ENCODE results near the gene HOXA3.
A peak's percentile ranks its signal among the peaks of the same experiment; 100 is the strongest.

HOXA3 gene

GRCh38 chr7:27193335-27194001, 41.1 kb upstream of the HOXA3 start:
- peaks cover 62 to 78% of the 10 kb centered on the region in 2 donors for H3K27me3 Mint-ChIP-seq
- ATAC-seq (replicated peaks) (no peak), DNase-seq (no peak)
- peaks cover 2% of the 10 kb centered on the region in 2 donors for H3K36me3 Mint-ChIP-seq
- H3K27ac Mint-ChIP-seq = peak overlapping the region; percentile 31
- no peaks in the 10 kb centered on the region for H3K9me3 Mint-ChIP-seq
- H3K4me3 Mint-ChIP-seq = peak overlapping the region; percentile 13 to 41
- peaks cover 17 to 45% of the 10 kb centered on the region in 2 donors for H3K4me1 Mint-ChIP-seq

GRCh38 chr7:27192546-27193334, 40.4 kb upstream of the HOXA3 start:
- peaks cover 62 to 78% of the 10 kb centered on the region in 2 donors for H3K27me3 Mint-ChIP-seq
- H3K4me3 Mint-ChIP-seq = peak overlapping the region; percentile 62 to 66
- DNase-seq (no peak), ATAC-seq (replicated peaks) (peak; percentile 33 to 55)
- peaks cover 2% of the 10 kb centered on the region in 2 donors for H3K36me3 Mint-ChIP-seq
- H3K9me3 Mint-ChIP-seq = no peaks in the 10 kb centered on the region
- H3K27ac Mint-ChIP-seq = no peak overlapping the region
- peaks cover 21 to 47% of the 10 kb centered on the region in 2 donors for H3K4me1 Mint-ChIP-seq

- no peaks in the 10 kb centered on the region for H3K9me3 Mint-ChIP-seq
- H3K4me1 Mint-ChIP-seq = peaks cover 25 to 48% of the 10 kb centered on the region in 2 donors
- peak overlapping the region; percentile 62 to 66 for H3K4me3 Mint-ChIP-seq
- no peak for DNase-seq
- peak overlapping the region; percentile 31 for H3K27ac Mint-ChIP-seq
- H3K36me3 Mint-ChIP-seq = peaks cover 2% of the 10 kb centered on the region in 2 donors
- peaks cover 65 to 80% of the 10 kb centered on the region in 2 donors for H3K27me3 Mint-ChIP-seq
- ATAC-seq (replicated peaks) = no peak
These were observed 39.6 kb upstream of the HOXA3 start for GRCh38 chr7:27191833-27192545.

GRCh38 chr7:27191161-27191731, 38.9 kb upstream of the HOXA3 start:
- peak overlapping the region in 1 of 2 donors; percentile 5 for H3K4me3 Mint-ChIP-seq
- H3K27me3 Mint-ChIP-seq = peaks cover 71 to 80% of the 10 kb centered on the region in 2 donors
- no peak overlapping the region for H3K27ac Mint-ChIP-seq
- ATAC-seq (replicated peaks) (no peak), DNase-seq (no peak)
- H3K9me3 Mint-ChIP-seq = no peaks in the 10 kb centered on the region
- H3K4me1 Mint-ChIP-seq = peaks cover 25 to 48% of the 10 kb centered on the region in 2 donors
- peaks cover 3 to 4% of the 10 kb centered on the region in 2 donors for H3K36me3 Mint-ChIP-seq

- Mint-ChIP-seq H3K27ac (peak overlapping the region; percentile 56), H3K4me3 (no peak overlapping the region), H3K36me3 (peaks cover 6 to 9% of the 10 kb centered on the region in 2 donors), H3K9me3 (no peaks in the 10 kb centered on the region), H3K4me1 (peaks cover 32 to 58% of the 10 kb centered on the region in 2 donors), H3K27me3 (peaks cover 77 to 85% of the 10 kb centered on the region in 2 donors)
- DNase-seq (no peak), ATAC-seq (replicated peaks) (no peak)
These were observed 37.8 kb upstream of the HOXA3 start for GRCh38 chr7:27189997-27190748.

GRCh38 chr7:27189295-27189996, 37.1 kb upstream of the HOXA3 start:
- H3K27me3 Mint-ChIP-seq = peaks cover 82 to 85% of the 10 kb centered on the region in 2 donors
- peaks cover 37 to 65% of the 10 kb centered on the region in 2 donors for H3K4me1 Mint-ChIP-seq
- H3K27ac Mint-ChIP-seq = peak overlapping the region; percentile 56
- H3K9me3 Mint-ChIP-seq = no peaks in the 10 kb centered on the region
- DNase-seq (no peak), ATAC-seq (replicated peaks) (no peak)
- H3K4me3 Mint-ChIP-seq = peak overlapping the region; percentile 55 to 80
- peaks cover 9 to 12% of the 10 kb centered on the region in 2 donors for H3K36me3 Mint-ChIP-seq

GRCh38 chr7:27188386-27189294, 36.3 kb upstream of the HOXA3 start:
- peak overlapping the region; percentile 51 for H3K27ac Mint-ChIP-seq

GRCh38 chr7:27187475-27188385, 35.3 kb upstream of the HOXA3 start:
- Mint-ChIP-seq H3K36me3 (peaks cover 9 to 12% of the 10 kb centered on the region in 2 donors), H3K9me3 (no peaks in the 10 kb centered on the region), H3K4me3 (peak overlapping the region; percentile 80 to 81), H3K27me3 (peaks cover 80 to 89% of the 10 kb centered on the region in 2 donors), H3K4me1 (peaks cover 35 to 58% of the 10 kb centered on the region in 2 donors), H3K27ac (peak overlapping the region; percentile 51)
- no peak for DNase-seq
- no peak for ATAC-seq (replicated peaks)

More at GRCh38 chr7:27188386-27189294, 36.3 kb upstream of the HOXA3 start:
- peaks cover 9 to 12% of the 10 kb centered on the region in 2 donors for H3K36me3 Mint-ChIP-seq
- H3K4me1 Mint-ChIP-seq = peaks cover 36 to 64% of the 10 kb centered on the region in 2 donors
- H3K9me3 Mint-ChIP-seq = no peaks in the 10 kb centered on the region
- peaks cover 80 to 85% of the 10 kb centered on the region in 2 donors for H3K27me3 Mint-ChIP-seq
- ATAC-seq (replicated peaks) = no peak
- no peak for DNase-seq
- peak overlapping the region; percentile 80 to 81 for H3K4me3 Mint-ChIP-seq

GRCh38 chr7:27186668-27187474, 34.5 kb upstream of the HOXA3 start:
- Mint-ChIP-seq H3K4me3 (no peak overlapping the region), H3K4me1 (peaks cover 33 to 53% of the 10 kb centered on the region in 2 donors), H3K27ac (peak overlapping the region; percentile 9), H3K27me3 (peaks cover 74 to 89% of the 10 kb centered on the region in 2 donors), H3K9me3 (no peaks in the 10 kb centered on the region), H3K36me3 (peaks cover 9 to 12% of the 10 kb centered on the region in 2 donors)
- no peak for DNase-seq
- no peak for ATAC-seq (replicated peaks)

GRCh38 chr7:27185854-27186667, 33.7 kb upstream of the HOXA3 start:
- Mint-ChIP-seq H3K27ac (peak overlapping the region; percentile 98), H3K27me3 (peaks cover 66 to 89% of the 10 kb centered on the region in 2 donors), H3K36me3 (peaks cover 9 to 10% of the 10 kb centered on the region in 2 donors), H3K4me3 (peak overlapping the region; percentile 54 to 75), H3K4me1 (peaks cover 33 to 45% of the 10 kb centered on the region in 2 donors), H3K9me3 (no peaks in the 10 kb centered on the region)
- ATAC-seq (replicated peaks) (no peak), DNase-seq (no peak)
